GM13977 (cell line): ENCODE measurements around the gene DPP4.

Experiments
- DNase-seq: peaks from one replicate; pipeline ENCODE4 v3.0.0; 2012; ENCODE audit warnings: low spot score
- CTCF ChIP-seq: IDR thresholded peaks from 2 replicates; pipeline ENCODE4 v1.5.1; 2012; ENCODE audit warnings: mild to moderate bottlenecking, control low read depth; ENCODE audit not compliant: insufficient read depth; ENCODE audit errors: extremely low read depth, missing control alignments
- in situ Hi-C: fragments of 300-500 bp; cut with MboI; formaldehyde crosslinking; loops from one replicate; pipeline ENCODE4 v1.12.0; 2022; ENCODE audit warnings: low sequenced_read_pairs, low pct_unique_long_range_greater_than_20kb, mixed read lengths, inconsistent platforms; ENCODE audit not compliant: unreplicated experiment

DPP4 gene

GRCh38 chr2:162006337-162006736 is 67.7 kb downstream of the DPP4 start:
- in situ Hi-C loops: no loop called here
- no peak for TF ChIP-seq CTCF
- DNase-seq: no peak

- TF ChIP-seq CTCF: no peak
- in situ Hi-C loops: no loop called here
- no peak for DNase-seq
Observed at GRCh38 chr2:162004031-162004430, 70.0 kb downstream of the DPP4 start.

- no peak for TF ChIP-seq CTCF
- DNase-seq: no peak
- in situ Hi-C loops: no loop called here
Observed at GRCh38 chr2:162002623-162003235, 71.3 kb downstream of the DPP4 start.

- no peak for TF ChIP-seq CTCF
- no peak for DNase-seq
- in situ Hi-C loops: no loop called here
Observed at GRCh38 chr2:162000431-162000830, 73.6 kb downstream of the DPP4 start.

- no peak for TF ChIP-seq CTCF
- DNase-seq: no peak
- in situ Hi-C loops: no loop called here
Observed at GRCh38 chr2:161999321-161999720, 74.7 kb downstream of the DPP4 start.

GRCh38 chr2:161998857-161999256 is 75.2 kb downstream of the DPP4 start:
- TF ChIP-seq CTCF: no peak
- no peak for DNase-seq
- in situ Hi-C loops: no loop called here
